GM12873 (cell line): Measurements from ENCODE around the gene TPRA1.

Source experiments
- CTCF ChIP-seq: IDR thresholded peaks from 2 replicates; pipeline ENCODE4 v1.5.1; 2012; ENCODE audit warnings: low read depth, mild to moderate bottlenecking, moderate library complexity, low read length, control low read depth; ENCODE audit not compliant: insufficient read depth; ENCODE audit errors: missing control alignments

Gene TPRA1

GRCh38 chr3:127542441-127542952 is 48.0 kb downstream of the TPRA1 start:
- no peak for TF ChIP-seq CTCF

GRCh38 chr3:127541320-127541719 is 49.2 kb downstream of the TPRA1 start:
- no peak for TF ChIP-seq CTCF

- TF ChIP-seq CTCF, result no peak
Measured at GRCh38 chr3:127539366-127540060, 51.0 kb downstream of the TPRA1 start.

DNA sequence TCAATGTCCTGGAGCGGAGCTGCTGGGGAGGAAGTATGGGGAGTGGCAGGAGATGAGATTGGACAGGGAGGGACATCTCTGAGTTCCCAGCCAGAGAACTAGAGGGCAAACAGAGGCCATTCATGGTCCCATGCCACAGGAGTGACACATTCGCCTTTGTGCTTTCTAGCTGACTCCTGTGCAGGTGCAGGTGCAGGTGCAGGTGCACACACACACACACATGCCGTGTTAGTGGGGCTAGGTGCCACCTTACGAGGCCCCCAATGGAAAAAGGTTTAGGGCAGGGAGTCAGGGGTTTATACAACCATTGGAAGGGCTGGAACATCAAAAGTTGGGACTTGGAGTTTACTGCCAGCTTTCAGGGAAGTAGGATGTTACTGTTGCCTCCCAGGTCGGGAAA is 52.0 kb downstream of the TPRA1 start:
- TF ChIP-seq CTCF, result no peak

GRCh38 chr3:127536830-127537812 is 53.4 kb downstream of the TPRA1 start:
- no peak for TF ChIP-seq CTCF

- TF ChIP-seq CTCF, result no peak
Measured at GRCh38 chr3:127535901-127536829, 54.4 kb downstream of the TPRA1 start.
